NCI-H526 (cell line): Measurements from ENCODE around the gene KRTAP5-1.

ENCODE experiments used
- DNase-seq, 2 experiments: peaks; one replicate each; lab custom pipeline; 2025; lab: John Stamatoyannopoulos, UW

Gene KRTAP5-1

GRCh38 chr11:1543606-1544263, 41.3 kb downstream of the KRTAP5-1 start:
- no peak for DNase-seq

GRCh38 chr11:1542267-1542666, 42.8 kb downstream of the KRTAP5-1 start:
- DNase-seq, result peak in 1 of 2 experiments; percentile 45

- no peak for DNase-seq
Measured at GRCh38 chr11:1541474-1542204, 43.4 kb downstream of the KRTAP5-1 start.

GRCh38 chr11:1540074-1540473, 45.0 kb downstream of the KRTAP5-1 start:
- no peak for DNase-seq

GRCh38 chr11:1538153-1538552, 46.9 kb downstream of the KRTAP5-1 start:
- DNase-seq, result no peak

- no peak for DNase-seq
Measured at GRCh38 chr11:1536065-1536843, 48.8 kb downstream of the KRTAP5-1 start.

GRCh38 chr11:1534682-1535081, 50.4 kb downstream of the KRTAP5-1 start:
- DNase-seq, result no peak
